Measurements from ENCODE around the gene EFHD1.

The EFHD1 gene

DNA sequence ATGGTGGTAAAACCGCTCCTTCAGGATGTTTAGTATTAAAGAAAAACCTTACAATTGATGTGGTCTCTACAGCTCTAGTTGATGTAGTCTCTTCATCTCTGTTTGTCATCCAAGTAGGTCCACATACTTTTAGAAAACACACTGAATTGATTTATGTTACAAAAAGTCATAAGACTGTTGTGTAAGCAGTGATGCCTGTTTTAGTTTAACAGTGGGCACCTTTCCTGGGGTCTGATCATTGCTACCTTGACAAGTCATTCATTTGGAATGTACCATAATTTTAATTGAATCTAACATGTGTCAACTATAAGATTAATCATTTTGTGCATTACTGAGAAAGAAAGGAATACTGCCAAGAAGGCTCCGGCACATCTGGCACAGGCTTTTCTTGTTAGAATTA, 98.1 kb downstream of the EFHD1 start:
- H3K4me3 ChIP-seq (ENCODE audit: control insufficient read depth, low read depth, low read length): no peak overlapping the region
- peak; percentile 14 for DNase-seq (ENCODE audit: low read depth)
- TF ChIP-seq, protein P1, sequence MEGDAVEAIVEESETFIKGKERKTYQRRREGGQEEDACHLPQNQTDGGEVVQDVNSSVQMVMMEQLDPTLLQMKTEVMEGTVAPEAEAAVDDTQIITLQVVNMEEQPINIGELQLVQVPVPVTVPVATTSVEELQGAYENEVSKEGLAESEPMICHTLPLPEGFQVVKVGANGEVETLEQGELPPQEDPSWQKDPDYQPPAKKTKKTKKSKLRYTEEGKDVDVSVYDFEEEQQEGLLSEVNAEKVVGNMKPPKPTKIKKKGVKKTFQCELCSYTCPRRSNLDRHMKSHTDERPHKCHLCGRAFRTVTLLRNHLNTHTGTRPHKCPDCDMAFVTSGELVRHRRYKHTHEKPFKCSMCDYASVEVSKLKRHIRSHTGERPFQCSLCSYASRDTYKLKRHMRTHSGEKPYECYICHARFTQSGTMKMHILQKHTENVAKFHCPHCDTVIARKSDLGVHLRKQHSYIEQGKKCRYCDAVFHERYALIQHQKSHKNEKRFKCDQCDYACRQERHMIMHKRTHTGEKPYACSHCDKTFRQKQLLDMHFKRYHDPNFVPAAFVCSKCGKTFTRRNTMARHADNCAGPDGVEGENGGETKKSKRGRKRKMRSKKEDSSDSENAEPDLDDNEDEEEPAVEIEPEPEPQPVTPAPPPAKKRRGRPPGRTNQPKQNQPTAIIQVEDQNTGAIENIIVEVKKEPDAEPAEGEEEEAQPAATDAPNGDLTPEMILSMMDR (IDR thresholded peaks at IDR 0.05; ENCODE audit: control insufficient read depth, insufficient read depth, low read depth, low read length, missing control alignments): no peak
